HG02759 (cell line): ENCODE results near the gene PAX2.

ENCODE experiments used
- ATAC-seq: cut with Tn5 transposase; IDR thresholded peaks from one replicate; pipeline ENCODE4 v1.9.1; 2021; ENCODE audit warnings: mild to moderate bottlenecking, moderate library complexity; ENCODE audit not compliant: unreplicated experiment

PAX2 gene

GRCh38 chr10:100737355-100738054 is 7.9 kb upstream of the PAX2 start:
- no peak for ATAC-seq

- ATAC-seq: no peak
Observed at GRCh38 chr10:100738055-100738827, 7.1 kb upstream of the PAX2 start.

GRCh38 chr10:100739517-100740368 is 5.6 kb upstream of the PAX2 start:
- ATAC-seq: peak; percentile 50

- ATAC-seq: no peak
Observed at GRCh38 chr10:100740476-100741377, 4.7 kb upstream of the PAX2 start.

GRCh38 chr10:100741378-100742075 is 3.9 kb upstream of the PAX2 start:
- no peak for ATAC-seq

- no peak for ATAC-seq
Observed at GRCh38 chr10:100742076-100742771, 3.2 kb upstream of the PAX2 start.

GRCh38 chr10:100742936-100743335 is 2.4 kb upstream of the PAX2 start:
- no peak for ATAC-seq

- ATAC-seq: no peak
Observed at GRCh38 chr10:100743626-100744135, 1.7 kb upstream of the PAX2 start.

GRCh38 chr10:100744136-100744986 is 1.0 kb upstream of the PAX2 start:
- ATAC-seq: no peak

- ATAC-seq: no peak
Observed at GRCh38 chr10:100745882-100746783, 751 bp downstream of the PAX2 start.

GRCh38 chr10:100746784-100747455 is 1.5 kb downstream of the PAX2 start:
- no peak for ATAC-seq

GRCh38 chr10:100747456-100748230 is 2.3 kb downstream of the PAX2 start:
- ATAC-seq: no peak

- ATAC-seq: no peak
Observed at GRCh38 chr10:100748231-100749058, 3.1 kb downstream of the PAX2 start.

- ATAC-seq: no peak
Observed at GRCh38 chr10:100749059-100749308, 3.6 kb downstream of the PAX2 start.
